HG03045 (cell line): ENCODE data around the gene CTSD.

ENCODE experiments used
- ATAC-seq: cut with Tn5 transposase; IDR thresholded peaks from one replicate; pipeline ENCODE4 v1.9.1; 2021; ENCODE audit warnings: mild to moderate bottlenecking, moderate library complexity; ENCODE audit not compliant: unreplicated experiment

Gene CTSD

DNA sequence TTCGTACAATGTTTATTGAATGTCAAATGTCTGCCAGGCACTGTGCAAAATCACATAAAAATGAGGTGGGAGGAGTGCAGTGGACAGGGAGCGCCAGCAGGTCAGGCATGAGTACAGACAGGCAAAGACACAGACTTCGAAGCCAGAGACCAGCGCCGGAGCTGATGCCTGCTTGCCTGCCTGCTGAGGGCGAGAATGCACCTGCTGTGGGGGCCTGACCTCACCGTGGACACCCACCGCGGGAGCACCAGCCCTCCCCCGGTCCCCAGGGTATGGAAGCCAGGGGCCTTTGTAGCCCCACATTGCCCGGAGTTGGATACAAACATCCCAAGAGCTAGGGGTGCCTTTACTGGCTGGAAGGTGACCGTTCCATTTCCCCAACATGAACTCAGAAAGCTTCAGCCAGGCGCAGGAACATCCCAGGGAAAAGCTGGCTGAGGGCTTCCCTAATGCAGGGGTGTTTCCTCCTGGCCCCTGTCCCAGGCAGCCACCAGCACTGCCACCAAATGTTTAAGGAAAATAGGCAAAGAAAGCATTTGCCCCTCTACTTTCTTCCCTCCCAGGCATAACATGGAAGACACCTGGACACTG is 31.2 kb downstream of the CTSD start:
- no peak for ATAC-seq

DNA sequence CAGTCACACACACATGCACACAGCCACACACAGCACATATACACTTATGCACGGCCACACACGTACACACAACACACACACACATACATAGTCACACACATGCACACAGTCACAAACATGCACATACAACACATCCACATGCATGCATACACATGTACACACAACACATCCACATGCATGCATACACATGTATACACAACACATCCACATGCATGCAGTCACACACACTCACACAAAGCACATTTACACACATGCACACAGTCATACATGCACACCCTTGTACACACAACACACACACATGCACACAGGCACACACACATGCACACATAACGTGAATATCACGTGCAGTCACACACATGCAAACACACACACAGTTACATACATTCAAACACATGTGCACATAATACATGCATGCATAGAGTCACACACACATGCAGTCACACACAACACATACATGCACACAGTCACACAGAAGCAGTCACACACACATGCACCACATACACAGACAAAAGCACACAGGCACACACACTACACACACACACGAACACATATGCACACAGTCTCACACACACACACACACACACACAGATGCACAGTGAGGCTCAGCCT is 32.2 kb downstream of the CTSD start:
- ATAC-seq: no peak

DNA sequence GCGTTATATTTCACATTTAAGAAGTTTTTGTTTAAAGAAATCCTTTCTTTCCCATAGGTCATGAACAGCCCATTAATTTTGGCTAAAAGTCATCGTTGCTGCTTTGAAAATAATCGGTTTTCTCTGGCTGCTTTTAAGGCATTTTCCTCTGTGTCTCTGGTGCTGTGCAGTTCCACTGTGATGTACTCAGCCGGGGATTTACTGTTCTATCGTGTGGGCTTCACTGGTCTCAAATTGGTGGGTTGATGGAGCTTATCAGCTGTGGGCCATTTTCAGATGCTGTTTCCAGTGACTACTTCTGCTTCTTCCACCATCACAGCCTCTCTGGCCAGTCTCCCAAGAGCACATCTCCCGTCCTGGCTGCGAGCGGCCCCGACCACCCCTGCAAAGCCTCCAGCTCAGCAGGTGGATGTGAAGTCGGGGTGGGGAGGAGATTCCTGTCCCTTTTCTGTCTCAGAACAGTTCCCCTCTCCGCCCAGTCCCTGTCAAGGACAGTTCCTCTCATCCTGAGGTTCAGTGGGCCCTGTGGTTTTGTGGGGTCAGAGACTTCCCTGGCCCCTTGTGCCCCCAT is 33.6 kb downstream of the CTSD start:
- no peak for ATAC-seq

DNA sequence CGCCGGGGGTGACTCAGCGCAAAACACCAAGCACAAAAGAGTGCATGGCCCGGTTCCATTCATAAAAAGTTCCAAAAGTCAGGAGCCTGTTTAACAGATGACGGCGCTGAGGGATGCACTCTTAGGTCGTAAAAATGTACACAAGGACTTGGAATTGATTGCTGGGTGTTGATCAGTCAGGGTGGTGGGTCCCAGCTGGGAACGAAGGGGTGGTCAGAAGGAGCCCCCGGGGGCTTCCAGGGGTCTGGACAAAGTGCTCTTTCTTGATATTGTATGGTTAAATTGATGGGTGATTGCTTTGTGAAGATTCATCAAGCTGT is 34.1 kb downstream of the CTSD start:
- no peak for ATAC-seq

DNA sequence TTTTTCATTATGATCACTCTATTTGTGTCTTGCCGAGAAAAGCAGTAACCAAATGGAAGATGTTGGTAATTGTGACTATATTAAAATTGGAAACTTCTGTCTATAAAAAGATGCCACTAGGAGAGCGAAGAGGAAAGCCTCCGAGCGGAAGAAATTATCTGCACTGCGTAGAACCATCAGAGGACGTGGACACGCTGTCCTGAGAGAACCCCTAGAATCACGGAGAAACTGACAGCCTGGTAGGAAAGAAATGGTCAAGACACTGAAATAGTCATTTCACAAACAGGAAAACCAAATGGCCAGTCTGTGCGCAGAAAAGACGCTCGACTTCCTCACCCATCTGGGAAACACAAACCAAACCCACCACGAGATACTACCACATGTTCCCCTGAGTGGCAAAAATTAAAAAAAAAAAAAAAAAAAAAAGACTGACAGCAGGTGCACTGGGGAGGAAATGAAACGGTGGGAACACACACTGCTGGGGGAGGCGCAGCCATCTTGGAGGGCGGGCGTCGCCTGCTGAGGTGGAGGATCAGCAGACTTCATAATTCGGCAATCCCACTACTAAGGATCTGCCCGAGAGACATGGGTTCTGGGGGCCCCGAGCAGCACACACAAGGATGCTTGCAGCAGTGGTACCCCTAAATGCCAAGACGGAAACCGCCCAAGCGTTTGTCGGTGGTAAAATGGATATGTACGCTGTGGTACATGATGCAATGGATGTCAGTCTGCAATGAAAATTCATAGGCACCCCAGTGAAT is 34.6 kb downstream of the CTSD start:
- no peak for ATAC-seq

DNA sequence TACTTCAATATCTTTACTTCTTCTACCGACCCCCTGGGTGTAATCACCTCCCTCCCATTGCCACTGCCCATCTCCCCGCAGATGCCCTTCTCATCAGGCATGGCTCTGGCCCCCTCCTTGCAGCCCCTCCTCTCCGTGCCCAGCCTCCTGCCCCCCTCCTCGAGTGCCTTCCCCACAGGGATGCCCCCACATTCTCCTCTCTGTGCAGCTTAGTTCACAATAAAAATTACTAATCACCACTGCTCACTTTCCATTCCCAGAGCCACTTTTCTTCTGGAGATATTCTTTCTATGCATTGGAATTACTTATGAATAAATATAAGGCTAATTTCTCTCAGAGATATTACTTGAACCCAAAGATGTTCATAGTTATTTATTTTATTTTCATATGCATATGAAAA is 35.4 kb downstream of the CTSD start:
- ATAC-seq: no peak

DNA sequence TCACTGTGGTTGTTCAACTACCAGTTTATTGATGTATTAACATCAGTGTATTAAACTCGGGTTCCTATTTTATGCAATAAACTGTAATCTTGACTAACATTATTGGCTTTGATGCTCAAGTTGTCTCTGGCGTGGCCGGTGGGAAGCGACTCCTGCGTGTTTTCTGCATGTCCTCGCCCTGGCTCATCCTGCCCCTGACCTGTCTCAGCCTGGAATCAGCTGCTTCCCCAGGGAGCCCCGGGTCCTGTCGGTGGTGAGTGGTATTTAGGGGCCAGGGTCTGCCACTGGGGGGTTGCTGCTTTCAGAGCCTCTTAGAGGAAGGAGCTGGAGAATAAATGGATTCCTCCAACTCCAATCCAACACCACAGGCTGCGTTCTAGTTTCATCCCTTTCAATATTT is 35.9 kb downstream of the CTSD start:
- ATAC-seq: no peak

DNA sequence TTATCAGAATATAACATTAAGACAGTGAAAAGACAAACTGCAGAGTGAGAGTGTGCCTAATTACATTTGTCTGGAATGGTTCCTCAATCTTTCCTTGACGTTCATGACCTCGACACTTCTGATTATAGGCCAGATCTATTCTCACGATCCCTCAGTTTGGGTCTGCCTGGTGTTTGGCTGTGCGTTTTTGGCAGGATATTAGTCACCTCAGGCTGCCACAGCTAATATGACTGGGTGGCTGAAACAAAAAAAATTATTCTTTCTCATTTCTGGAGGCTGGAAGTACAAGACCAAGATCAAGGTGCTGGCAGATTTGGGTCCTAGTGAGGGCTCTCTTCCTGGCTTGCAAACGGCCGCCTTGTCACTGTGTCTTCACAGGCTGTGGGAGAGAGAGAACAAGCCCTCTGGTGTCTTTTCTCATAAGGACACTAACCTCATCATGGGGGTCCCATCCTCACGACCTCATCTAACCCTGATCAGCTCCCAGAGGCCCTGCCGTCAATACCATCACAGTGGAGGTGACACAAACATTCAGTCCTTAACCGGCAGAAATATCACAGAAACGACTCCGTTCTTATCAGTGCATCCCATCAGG is 36.5 kb downstream of the CTSD start:
- no peak for ATAC-seq

DNA sequence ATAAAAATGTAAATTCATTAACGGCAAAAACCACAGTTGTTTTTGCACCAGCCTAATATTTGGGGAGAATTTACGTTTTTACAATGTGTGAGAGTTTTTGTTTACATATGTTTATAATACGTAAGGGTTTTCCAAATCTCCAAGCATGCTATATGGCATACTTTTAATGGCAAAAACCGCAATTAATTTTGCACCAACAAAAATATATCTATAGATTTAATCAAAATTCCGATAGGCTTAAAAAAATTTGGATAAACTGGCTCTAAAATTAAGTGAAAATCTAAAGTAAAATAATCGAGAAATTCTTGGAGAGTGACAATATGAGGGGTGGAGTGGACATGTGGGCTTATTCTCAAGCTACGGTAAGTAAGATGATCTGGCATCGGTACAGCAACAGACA is 43.9 kb downstream of the CTSD start:
- ATAC-seq: no peak

DNA sequence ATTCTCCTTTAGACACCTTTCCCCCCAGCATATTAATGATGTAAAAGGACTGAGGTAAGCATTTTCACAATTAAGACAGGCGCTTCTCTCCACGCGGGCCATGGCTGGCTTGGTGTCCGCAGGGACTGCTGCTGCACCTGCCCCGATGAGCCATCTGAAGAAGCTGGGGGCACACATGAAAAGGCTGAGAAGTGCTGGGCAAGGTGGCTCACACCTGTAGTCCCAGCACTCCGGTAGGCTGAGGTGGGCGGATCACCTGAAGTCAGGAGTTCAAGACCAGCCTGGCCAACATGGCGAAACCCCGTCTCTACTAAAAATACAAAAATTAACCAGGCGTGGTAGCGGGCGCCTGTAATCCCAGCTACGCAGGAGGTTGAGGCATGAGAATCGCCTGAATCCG is 45.4 kb downstream of the CTSD start:
- ATAC-seq: no peak

DNA sequence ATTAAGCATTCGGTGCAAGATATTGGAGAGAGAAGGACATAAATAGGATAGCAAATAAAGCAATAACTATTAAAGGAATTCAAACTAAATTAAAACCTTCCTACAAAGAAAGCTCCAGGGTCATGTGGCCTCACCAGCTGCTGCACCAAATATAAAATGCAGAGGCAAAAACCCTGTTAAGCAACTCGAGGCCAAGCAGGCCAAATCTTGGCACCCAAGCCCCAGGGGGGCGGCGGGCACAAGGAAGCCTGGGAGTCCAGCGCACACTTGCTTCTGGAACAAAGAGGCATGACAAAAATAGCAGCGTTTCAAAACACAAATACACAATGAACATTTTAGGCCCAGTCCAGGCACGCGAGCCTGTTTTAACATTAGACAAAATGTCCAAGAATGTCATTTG is 46.0 kb downstream of the CTSD start:
- ATAC-seq: no peak

DNA sequence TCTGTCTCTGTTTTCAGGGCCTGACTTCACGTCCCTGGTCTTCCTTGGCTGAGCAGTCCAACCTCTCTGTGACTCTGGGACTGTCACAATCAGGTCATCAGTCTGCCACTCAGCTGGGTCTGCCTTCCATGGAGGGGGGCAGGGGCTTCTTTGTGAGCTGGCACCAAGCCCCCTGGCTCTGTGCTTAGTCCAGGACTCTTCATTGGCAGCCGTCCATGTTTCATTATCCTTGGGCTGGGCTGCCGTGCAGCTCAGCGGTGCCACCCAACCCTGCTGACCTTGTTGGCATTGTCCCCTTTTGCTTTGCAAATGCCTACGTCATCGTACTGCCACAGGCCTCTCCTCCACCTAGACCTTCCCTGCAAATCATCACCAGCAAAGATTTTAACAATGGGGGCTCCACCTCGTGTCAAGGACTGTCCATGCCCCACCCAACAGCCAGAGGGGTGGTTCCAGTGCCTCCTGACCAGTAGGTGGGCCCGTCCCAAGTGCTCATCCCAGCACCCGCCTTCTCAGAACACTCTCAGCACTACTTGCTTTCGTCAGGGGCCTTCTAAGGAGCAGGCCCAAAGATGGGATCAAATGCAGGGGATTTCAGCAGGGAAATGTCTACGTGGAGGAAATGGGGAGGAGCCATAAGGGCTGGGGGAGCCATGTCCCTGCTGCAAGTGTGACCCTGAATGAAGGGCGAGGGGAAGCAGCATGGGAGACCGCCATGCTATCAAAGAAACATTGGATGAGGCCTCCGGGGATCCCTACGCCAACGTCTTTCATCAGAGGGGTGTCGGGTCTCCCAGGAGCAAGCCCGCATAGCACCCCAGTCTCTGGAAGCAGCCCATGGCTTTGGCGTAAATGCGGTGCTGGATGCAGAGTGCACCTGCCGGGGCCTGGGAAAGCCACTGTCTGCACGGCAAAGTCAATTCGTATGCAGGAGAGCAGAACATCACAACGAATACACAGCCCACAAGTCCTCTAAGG is 48.5 kb downstream of the CTSD start:
- no peak for ATAC-seq

DNA sequence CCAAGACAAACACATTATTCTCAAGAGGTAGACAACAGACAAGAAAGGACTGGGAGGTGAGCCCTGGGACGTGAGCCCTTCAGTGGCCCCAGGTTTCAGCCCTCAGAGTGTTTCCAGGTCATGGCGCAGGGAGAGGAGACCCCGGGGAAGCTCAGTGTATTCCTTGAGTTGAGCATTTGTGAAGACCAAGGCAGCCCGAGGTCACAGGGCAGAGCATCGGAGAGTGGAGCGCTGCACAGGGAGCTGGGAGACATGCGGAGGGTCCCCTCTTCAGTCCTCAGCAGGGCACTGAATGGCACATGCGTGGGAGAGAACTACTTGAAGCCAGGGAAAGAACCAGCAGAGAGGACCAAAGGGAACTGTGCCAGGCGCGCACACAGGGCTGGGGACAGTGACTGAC is 55.0 kb downstream of the CTSD start:
- no peak for ATAC-seq

DNA sequence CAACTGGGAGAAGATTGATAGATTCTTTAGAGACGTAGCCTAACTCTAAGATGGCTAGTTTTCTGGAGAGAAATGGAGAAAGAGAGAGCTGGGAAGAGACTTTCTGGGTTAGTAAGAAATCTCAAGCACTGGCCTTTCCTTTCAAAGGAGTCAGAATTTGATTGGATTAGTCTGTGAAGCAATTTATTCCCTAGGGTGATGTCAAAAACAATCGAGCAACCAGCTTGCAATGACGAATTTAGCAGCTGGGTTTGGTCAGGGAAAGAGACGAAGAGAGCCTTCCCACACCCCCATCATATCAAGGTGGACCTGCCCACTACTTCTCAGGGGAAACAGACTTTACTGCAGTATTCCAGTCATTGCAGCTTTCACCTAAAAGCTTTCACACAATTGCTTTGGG is 56.0 kb downstream of the CTSD start:
- ATAC-seq: no peak

DNA sequence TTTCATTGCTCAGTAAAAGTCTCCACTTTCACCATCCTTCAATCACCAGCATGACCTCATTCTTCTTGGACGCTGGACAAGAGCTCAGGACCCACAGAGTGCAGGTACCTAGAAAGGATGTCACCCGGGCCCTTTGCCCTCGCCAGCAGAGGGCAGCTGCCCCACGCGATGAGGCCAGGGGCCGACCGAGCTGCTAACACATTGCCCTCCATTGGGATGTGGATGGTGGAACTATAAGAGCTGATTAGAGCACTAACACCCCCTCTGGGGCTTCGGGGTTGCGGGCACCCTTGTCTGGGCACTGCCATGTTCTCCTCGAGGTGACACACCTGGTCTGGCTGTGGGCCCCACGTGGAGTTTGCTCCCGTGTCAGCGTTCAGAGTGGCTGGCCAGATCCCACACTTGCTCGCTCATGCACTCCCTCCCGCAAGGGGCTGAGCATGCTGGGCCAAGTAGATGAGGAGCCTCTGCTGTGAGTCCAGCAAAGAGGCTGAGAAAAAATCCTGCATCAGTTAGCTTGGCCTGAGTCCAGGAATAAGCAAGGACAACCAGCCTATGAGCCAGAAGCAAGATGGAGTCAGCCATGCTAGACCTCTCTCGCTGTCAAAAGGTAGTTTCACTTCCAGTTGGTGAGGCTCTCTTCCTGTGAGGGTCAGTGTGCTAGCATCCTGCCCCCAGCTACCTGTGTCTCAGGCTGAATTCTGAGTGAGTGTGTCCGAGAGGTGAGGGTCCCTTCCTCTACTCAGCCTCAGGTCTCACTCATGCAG is 56.9 kb downstream of the CTSD start:
- ATAC-seq: no peak

DNA sequence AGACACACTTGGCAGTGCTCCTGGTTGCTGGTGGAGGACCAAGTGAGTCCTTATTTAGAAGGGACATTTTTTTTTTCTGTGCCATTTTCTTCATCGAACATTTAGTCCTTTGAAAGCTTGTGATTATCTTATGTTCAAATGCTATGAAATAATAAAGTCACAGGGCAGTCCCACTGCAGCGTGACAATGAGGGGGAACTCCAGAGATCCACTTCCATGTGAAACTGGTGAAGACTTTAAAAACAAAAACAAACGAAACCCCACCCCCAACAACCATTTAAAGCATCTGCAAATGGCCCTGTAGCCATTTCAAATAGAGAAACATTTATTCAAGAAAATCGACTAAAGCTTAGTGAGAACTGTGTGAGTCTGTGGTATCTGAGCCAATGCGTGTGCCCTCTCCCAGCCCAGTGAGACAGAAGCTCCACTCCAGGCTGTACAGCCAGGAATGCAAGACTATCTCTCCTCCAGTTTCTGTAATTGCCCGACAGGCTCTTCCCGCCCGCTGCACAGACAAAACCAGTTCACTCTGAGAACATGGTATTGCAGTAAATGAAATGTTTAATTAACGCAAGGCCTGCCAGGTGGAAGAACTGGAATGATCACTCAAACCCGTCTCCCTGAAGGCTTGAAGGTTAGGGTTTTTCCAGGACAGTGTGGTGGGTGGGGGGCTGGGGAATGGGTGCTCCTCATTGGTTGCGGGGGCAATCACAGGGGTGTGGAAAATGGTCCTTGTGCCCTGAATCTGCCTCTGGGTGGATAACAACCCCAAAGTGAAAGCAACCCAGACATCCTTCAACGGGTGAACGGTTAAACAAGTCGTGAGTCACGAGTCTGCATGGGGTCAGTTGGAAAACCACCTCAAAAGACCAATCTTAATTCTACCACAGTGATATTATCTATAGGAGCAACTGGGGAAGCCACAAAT is 58.3 kb downstream of the CTSD start:
- no peak for ATAC-seq

DNA sequence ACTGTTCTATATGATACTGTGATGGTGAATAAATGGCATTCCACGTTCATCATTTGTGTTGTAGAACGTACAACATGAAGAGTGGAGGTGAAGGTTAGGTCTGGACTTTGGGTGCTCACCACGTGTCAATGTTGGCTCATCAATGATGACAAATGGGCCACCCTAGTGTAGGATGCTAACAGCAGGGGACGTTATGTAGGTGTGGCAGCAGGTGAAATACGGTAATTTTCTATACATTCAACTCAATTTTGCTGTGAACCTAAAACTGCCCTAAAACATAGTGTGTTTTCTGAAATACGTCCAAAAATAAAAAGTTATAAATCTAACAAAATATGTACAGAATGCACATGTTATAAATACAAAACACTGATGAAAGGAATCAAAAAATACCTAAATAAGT is 60.6 kb downstream of the CTSD start:
- ATAC-seq: no peak
